ENCODE measurements around the gene RBM12. TPM values are rescaled to one million over a fixed set of nuclear protein-coding genes. Genes with fewer than 3 reads are reported as not detected.

RBM12 gene
- total RNA-seq, 2 experiments from 2014 or later, result 106 to 110 TPM

GRCh38 chr20:35626386-35627001 lies 38.2 kb downstream of the RBM12 start:
- Mint-ChIP-seq H3K4me3 (no peak overlapping the region), H3K27me3 (ENCODE audit: low read depth) (no peaks in the 10 kb centered on the region), H3K4me1 (ENCODE audit: low read depth) (no peaks in the 10 kb centered on the region), H3K27ac (peak overlapping the region; percentile 80), H3K36me3 (ENCODE audit: low read depth) (peaks cover 33% of the 10 kb centered on the region), H3K9me3 (no peaks in the 10 kb centered on the region)
- intact Hi-C loops (cut with micrococcal nuclease), result no loop called here
- DNase-seq, result no peak
- CTCF ChIA-PET, result no interaction called here

GRCh38 chr20:35625584-35626385 lies 38.9 kb downstream of the RBM12 start:
- H3K36me3 Mint-ChIP-seq (ENCODE audit: low read depth), result peaks cover 32% of the 10 kb centered on the region
- peak overlapping the region; percentile 80 for H3K27ac Mint-ChIP-seq
- no peaks in the 10 kb centered on the region for H3K9me3 Mint-ChIP-seq
- peaks cover 2% of the 10 kb centered on the region for H3K4me1 Mint-ChIP-seq (ENCODE audit: low read depth)
- CTCF ChIA-PET, result no interaction called here
- intact Hi-C loops (cut with micrococcal nuclease), result no loop called here
- no peak overlapping the region for H3K4me3 Mint-ChIP-seq
- no peak for DNase-seq
- no peaks in the 10 kb centered on the region for H3K27me3 Mint-ChIP-seq (ENCODE audit: low read depth)

GRCh38 chr20:35621560-35621946 lies 43.1 kb downstream of the RBM12 start:
- CTCF ChIA-PET, result interaction anchor here (0.8 to 1.8 kb wide), 2 partner anchors 11 to 80 kb away, joined by 3 to 7 read pairs; no protein-coding TSS in a partner anchor
- H3K27ac Mint-ChIP-seq, result no peak overlapping the region
- peaks cover 15% of the 10 kb centered on the region for H3K36me3 Mint-ChIP-seq (ENCODE audit: low read depth)
- H3K27me3 Mint-ChIP-seq (ENCODE audit: low read depth), result peaks cover 4% of the 10 kb centered on the region
- H3K4me3 Mint-ChIP-seq, result no peak overlapping the region
- no peaks in the 10 kb centered on the region for H3K9me3 Mint-ChIP-seq
- peaks cover 36% of the 10 kb centered on the region for H3K4me1 Mint-ChIP-seq (ENCODE audit: low read depth)
- no peak for DNase-seq
- intact Hi-C loops (cut with micrococcal nuclease), result no loop called here

- H3K27ac Mint-ChIP-seq, result no peak overlapping the region
- no peaks in the 10 kb centered on the region for H3K9me3 Mint-ChIP-seq
- H3K36me3 Mint-ChIP-seq (ENCODE audit: low read depth), result peaks cover 11% of the 10 kb centered on the region
- H3K4me3 Mint-ChIP-seq, result no peak overlapping the region
- no peak for DNase-seq
- CTCF ChIA-PET, result interaction anchor here (0.8 to 1.8 kb wide), 6 partner anchors 11 to 333 kb away, joined by 3 to 7 read pairs (median 4); partner anchors contain the start of gene SCAND1
- intact Hi-C loops (cut with micrococcal nuclease), result no loop called here
- peaks cover 4% of the 10 kb centered on the region for H3K27me3 Mint-ChIP-seq (ENCODE audit: low read depth)
- H3K4me1 Mint-ChIP-seq (ENCODE audit: low read depth), result peaks cover 40% of the 10 kb centered on the region
These were observed 43.7 kb downstream of the RBM12 start for GRCh38 chr20:35620818-35621559.

- CTCF ChIA-PET, result interaction anchor here (0.5 to 2.2 kb wide), 21 partner anchors 11 to 374 kb away, joined by 3 to 14 read pairs (median 4); partner anchors contain the start of genes ERGIC3, RBM39 and SCAND1
- H3K4me1 Mint-ChIP-seq (ENCODE audit: low read depth), result peaks cover 47% of the 10 kb centered on the region
- intact Hi-C loops (cut with micrococcal nuclease), result loop anchor here (1.0 to 5.0 kb wide), 6 partner anchors 41 to 433 kb away; partner anchors contain the start of genes CEP250, NFS1 and ROMO1
These were observed 45.3 kb downstream of the RBM12 start for GRCh38 chr20:35619196-35620095.

GRCh38 chr20:35618263-35619131 lies 46.2 kb downstream of the RBM12 start:
- Mint-ChIP-seq H3K27me3 (ENCODE audit: low read depth) (peaks cover 4% of the 10 kb centered on the region), H3K4me3 (peak overlapping the region; percentile 82), H3K27ac (peak overlapping the region; percentile 32), H3K36me3 (ENCODE audit: low read depth) (peaks cover 2% of the 10 kb centered on the region), H3K9me3 (no peaks in the 10 kb centered on the region), H3K4me1 (ENCODE audit: low read depth) (peaks cover 48% of the 10 kb centered on the region)
- intact Hi-C loops (cut with micrococcal nuclease), result loop anchor here (1.0 to 5.0 kb wide), 6 partner anchors 42 to 434 kb away; partner anchors contain the start of genes CEP250, NFS1 and ROMO1
- CTCF ChIA-PET, result interaction anchor here (0.6 to 2.2 kb wide), 14 partner anchors 12 to 124 kb away, joined by 3 to 14 read pairs (median 4); partner anchors contain the start of genes ERGIC3 and RBM39
- peak; percentile 38 for DNase-seq

More at GRCh38 chr20:35619196-35620095, 45.3 kb downstream of the RBM12 start:
- Mint-ChIP-seq H3K36me3 (ENCODE audit: low read depth) (peaks cover 2% of the 10 kb centered on the region), H3K9me3 (no peaks in the 10 kb centered on the region), H3K4me3 (peak overlapping the region; percentile 82), H3K27me3 (ENCODE audit: low read depth) (peaks cover 4% of the 10 kb centered on the region), H3K27ac (peak overlapping the region; percentile 70)
- DNase-seq, result peak; percentile 88

- Mint-ChIP-seq H3K27ac (peak overlapping the region; percentile 46), H3K36me3 (ENCODE audit: low read depth) (peaks cover 2% of the 10 kb centered on the region), H3K4me3 (peak overlapping the region; percentile 82), H3K4me1 (ENCODE audit: low read depth) (peaks cover 48% of the 10 kb centered on the region), H3K27me3 (ENCODE audit: low read depth) (peaks cover 4% of the 10 kb centered on the region), H3K9me3 (no peaks in the 10 kb centered on the region)
- intact Hi-C loops (cut with micrococcal nuclease), result loop anchor here (2.0 to 5.0 kb wide), 4 partner anchors 127 to 435 kb away; partner anchors contain the start of genes CEP250 and PHF20
- DNase-seq, result peak; percentile 71
- CTCF ChIA-PET, result interaction anchor here (0.6 to 2.2 kb wide), 7 partner anchors 17 to 521 kb away, joined by 3 to 14 read pairs (median 5); no protein-coding TSS in a partner anchor
These were observed 47.1 kb downstream of the RBM12 start for GRCh38 chr20:35617397-35618262.

- Mint-ChIP-seq H3K27me3 (ENCODE audit: low read depth) (peaks cover 4% of the 10 kb centered on the region), H3K9me3 (no peaks in the 10 kb centered on the region), H3K36me3 (ENCODE audit: low read depth) (peaks cover 2% of the 10 kb centered on the region), H3K27ac (peak overlapping the region; percentile 79), H3K4me3 (peak overlapping the region; percentile 82), H3K4me1 (ENCODE audit: low read depth) (peaks cover 48% of the 10 kb centered on the region)
- intact Hi-C loops (cut with micrococcal nuclease), result loop anchor here (1.0 to 5.0 kb wide), 8 partner anchors 15 to 436 kb away; partner anchors contain the start of genes CEP250, CPNE1, PHF20 and RBM12
- DNase-seq, result peak; percentile 71
- CTCF ChIA-PET, result interaction anchor here (0.6 to 1.7 kb wide), 7 partner anchors 16 to 520 kb away, joined by 3 to 5 read pairs (median 4); no protein-coding TSS in a partner anchor
These were observed 48.0 kb downstream of the RBM12 start for GRCh38 chr20:35616465-35617396.

Data from activated naive CD4-positive, alpha-beta T cell treated with anti-CD3 and anti-CD28 coated beads for 36 hours (primary cell).